Progenitor cell of endocrine pancreas (in vitro differentiated cells): Measurements from ENCODE around the gene AKT3. TPM values are rescaled to one million over a fixed set of nuclear protein-coding genes. Genes with fewer than 3 reads are reported as not detected.

ENCODE experiments used
- DNase-seq: peaks from one replicate; pipeline ENCODE4 v3.0.0; 2021; ENCODE audit warnings: low spot score; ENCODE audit not compliant: unreplicated experiment
- H3K27ac Mint-ChIP-seq: 2 replicates; pipeline ENCODE4 v1.8.0; 2021; ENCODE audit warnings: mild to moderate bottlenecking, moderate library complexity, mixed read lengths
- H3K27me3 Mint-ChIP-seq: 2 replicates; pipeline ENCODE4 v1.8.0; 2021; ENCODE audit warnings: mixed read lengths
- H3K36me3 Mint-ChIP-seq: 2 replicates; pipeline ENCODE4 v1.8.0; 2022; ENCODE audit warnings: mixed read lengths; ENCODE audit not compliant: insufficient read depth
- H3K4me1 Mint-ChIP-seq: 2 replicates; pipeline ENCODE4 v1.8.0; 2021; ENCODE audit warnings: low read depth, mixed read lengths
- H3K4me3 Mint-ChIP-seq: 2 replicates; pipeline ENCODE4 v1.8.0; 2021; ENCODE audit warnings: low read depth, mild to moderate bottlenecking, moderate library complexity, mixed read lengths
- H3K9me3 Mint-ChIP-seq: 2 replicates; pipeline ENCODE4 v1.8.0; 2021; ENCODE audit warnings: low read depth, mixed read lengths
- CTCF ChIP-seq: fragments of 200-600 bp; sonication (generic); IDR thresholded peaks from one replicate; pipeline ENCODE4 v1.5.0; 2021; ENCODE audit warnings: antibody characterized with exemption, mild to moderate bottlenecking; ENCODE audit not compliant: unreplicated experiment
- total RNA-seq: library from RNA; stranded (reverse); gene quantifications from 2 replicates; pipeline ENCODE4 v1.2.1, GENCODE V29; 2021

AKT3 gene
- total RNA-seq, 1 donor from 2014 or later, result 45.5 TPM

DNA sequence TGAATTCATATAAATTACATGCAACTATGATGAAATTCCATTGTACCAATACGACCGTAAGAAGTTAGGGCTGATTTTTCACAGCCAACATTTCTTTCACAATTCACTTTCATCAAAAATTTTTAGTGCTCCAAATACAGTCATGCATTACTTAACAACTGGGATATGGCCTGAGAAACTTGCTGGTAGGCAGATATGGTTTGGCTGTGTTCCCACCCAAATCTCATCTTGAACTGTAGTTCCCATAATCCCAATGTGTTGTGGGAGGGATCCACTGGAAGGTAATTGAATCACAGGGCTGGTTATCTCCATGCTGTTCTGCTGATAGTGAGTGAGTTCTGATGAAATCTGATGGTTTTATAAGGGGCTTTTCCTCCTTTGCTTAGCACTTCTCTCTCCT is 244.4 kb downstream of the AKT3 start:
- DNase-seq, result no peak
- no peaks in the 10 kb centered on the region for H3K4me1 Mint-ChIP-seq
- no peak overlapping the region for H3K27ac Mint-ChIP-seq
- H3K27me3 Mint-ChIP-seq, result no peaks in the 10 kb centered on the region
- no peak overlapping the region for H3K4me3 Mint-ChIP-seq
- peaks cover 8% of the 10 kb centered on the region for H3K9me3 Mint-ChIP-seq
- peaks cover 7% of the 10 kb centered on the region for H3K36me3 Mint-ChIP-seq
- TF ChIP-seq CTCF, result no peak

DNA sequence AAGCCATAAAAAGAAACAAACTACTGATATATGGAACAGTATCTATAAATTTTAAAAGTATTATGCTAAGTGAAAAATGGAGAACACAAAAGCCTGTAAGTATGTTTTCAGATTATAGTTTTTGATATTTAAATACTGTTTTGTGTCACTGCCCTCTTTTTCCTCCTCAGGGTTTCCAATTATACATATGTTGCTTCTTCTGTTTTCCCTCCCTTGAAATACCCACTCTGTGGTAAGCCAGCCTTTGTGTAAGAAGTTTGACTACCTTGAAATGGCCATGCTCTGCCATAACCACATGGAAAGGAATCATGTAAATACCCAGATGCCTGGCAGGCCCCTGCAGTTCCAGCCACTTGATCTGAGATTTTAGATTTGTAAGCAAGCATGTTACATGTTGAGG is 248.3 kb downstream of the AKT3 start:
- H3K9me3 Mint-ChIP-seq, result peaks cover 8% of the 10 kb centered on the region
- H3K27me3 Mint-ChIP-seq, result no peaks in the 10 kb centered on the region
- no peaks in the 10 kb centered on the region for H3K4me1 Mint-ChIP-seq
- H3K4me3 Mint-ChIP-seq, result no peak overlapping the region
- no peak overlapping the region for H3K27ac Mint-ChIP-seq
- TF ChIP-seq CTCF, result no peak
- H3K36me3 Mint-ChIP-seq, result peaks cover 6% of the 10 kb centered on the region
- no peak for DNase-seq

GRCh38 chr1:243598433-243598832 is 251.6 kb downstream of the AKT3 start:
- DNase-seq, result no peak
- H3K27me3 Mint-ChIP-seq, result no peaks in the 10 kb centered on the region
- H3K4me3 Mint-ChIP-seq, result no peak overlapping the region
- TF ChIP-seq CTCF, result no peak
- peaks cover 4% of the 10 kb centered on the region for H3K36me3 Mint-ChIP-seq
- H3K27ac Mint-ChIP-seq, result no peak overlapping the region
- H3K4me1 Mint-ChIP-seq, result no peaks in the 10 kb centered on the region
- peaks cover 8% of the 10 kb centered on the region for H3K9me3 Mint-ChIP-seq

DNA sequence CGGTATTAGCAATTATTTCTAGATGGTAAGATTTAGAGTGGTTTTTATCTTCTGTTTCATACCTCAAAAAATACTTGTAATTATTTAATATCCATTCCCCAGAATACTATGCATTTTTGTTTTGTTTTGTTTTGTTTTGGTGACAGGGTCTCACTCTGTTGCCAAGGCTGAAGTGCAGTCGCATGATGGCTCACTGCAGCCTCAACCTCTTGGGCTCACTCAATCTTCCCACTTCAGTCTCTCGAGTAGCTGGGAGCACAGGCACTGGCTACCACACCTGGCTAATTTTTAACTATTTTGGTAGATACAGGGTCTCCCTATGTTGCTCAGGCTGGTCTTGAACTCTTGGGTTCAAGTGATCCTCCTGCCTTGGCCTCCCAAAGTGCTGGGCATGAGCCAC is 252.7 kb downstream of the AKT3 start:
- no peak for DNase-seq
- Mint-ChIP-seq H3K27me3 (no peaks in the 10 kb centered on the region), H3K9me3 (peaks cover 8% of the 10 kb centered on the region), H3K27ac (no peak overlapping the region), H3K36me3 (peaks cover 2% of the 10 kb centered on the region), H3K4me1 (no peaks in the 10 kb centered on the region), H3K4me3 (no peak overlapping the region)
- no peak for TF ChIP-seq CTCF

DNA sequence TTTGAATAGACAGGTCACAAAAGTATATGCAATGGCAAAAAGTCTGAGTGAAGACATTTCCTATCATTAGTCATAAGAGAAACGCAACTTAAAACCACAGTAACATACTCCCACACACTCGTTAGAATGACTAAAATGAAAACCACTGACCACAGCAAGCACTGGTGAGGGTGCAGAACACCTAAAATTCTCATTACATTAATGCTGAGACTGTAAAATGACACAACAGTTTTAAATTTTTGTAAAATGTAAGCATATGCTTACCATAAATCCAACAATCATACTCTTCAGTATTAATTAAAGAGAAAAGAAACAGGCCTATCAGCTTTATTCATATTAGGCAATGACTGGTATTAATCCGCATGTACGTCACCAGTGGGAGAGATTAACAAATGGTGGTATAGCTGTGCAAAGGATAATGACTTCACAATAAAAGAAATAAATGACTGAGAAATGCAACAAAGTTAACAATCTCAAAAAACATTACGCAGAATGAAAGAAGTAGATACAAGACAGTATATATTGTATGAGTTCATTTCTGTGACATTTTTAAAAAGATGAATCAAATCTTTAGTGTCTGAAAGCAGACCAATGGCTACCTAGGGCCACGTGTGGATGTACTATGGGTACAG is 253.5 kb downstream of the AKT3 start:
- Mint-ChIP-seq H3K36me3 (no peaks in the 10 kb centered on the region), H3K27me3 (no peaks in the 10 kb centered on the region), H3K9me3 (peaks cover 3% of the 10 kb centered on the region), H3K27ac (no peak overlapping the region), H3K4me1 (no peaks in the 10 kb centered on the region), H3K4me3 (no peak overlapping the region)
- DNase-seq, result no peak
- TF ChIP-seq CTCF, result no peak
